Upper lobe of left lung (tissue), 6 donors: ENCODE results near the gene NCKIPSD. TPM values are rescaled to one million over a fixed set of nuclear protein-coding genes. Genes with fewer than 3 reads are reported as not detected.

Experiments
- ATAC-seq, 2 donors: fragments of 200-7000 bp; cut with Tn5 transposase; one replicate each; pipeline ENCODE4 v1.9.1; 2022; ENCODE audit warnings: mild to moderate bottlenecking in 2 of 2, moderate library complexity in 2 of 2; ENCODE audit not compliant: low FRiP score in 2 of 2
- DNase-seq, 2 donors: peaks; one replicate each; pipeline ENCODE4 v3.0.0-alpha.2; 2019 to 2020
- H3K27ac ChIP-seq, 4 donors: fragments of 200-600 bp; sonication (generic); one replicate each; pipeline ENCODE4 v1.5.1; 2016 to 2019
- H3K27me3 ChIP-seq, 4 donors: fragments of 200-600 bp; sonication (generic); one replicate each; pipeline ENCODE4 v1.5.1; 2017 to 2019
- H3K36me3 ChIP-seq, 4 donors: fragments of 200-600 bp; sonication (generic); one replicate each; pipeline ENCODE4 v1.5.1; 2016 to 2019
- H3K4me1 ChIP-seq, 4 donors: fragments of 200-600 bp; sonication (generic); one replicate each; pipeline ENCODE4 v1.5.1; 2018 to 2019
- H3K4me3 ChIP-seq, 4 donors: fragments of 200-600 bp; sonication (generic); one replicate each; pipeline ENCODE4 v1.5.1; 2017 to 2019; ENCODE audit warnings: mild to moderate bottlenecking in 2 of 4, moderate library complexity in 1 of 4
- H3K9me3 ChIP-seq, 4 donors: fragments of 200-600 bp; sonication (generic); one replicate each; pipeline ENCODE4 v1.5.1; 2018 to 2019
- EP300 ChIP-seq, 4 donors: sonication (generic); formaldehyde crosslinking; IDR thresholded peaks; one replicate each; pipeline ENCODE4 v1.5.1; 2017; ENCODE audit warnings: antibody characterized with exemption in 4 of 4, control low read depth in 2 of 4
- POLR2A ChIP-seq, 4 donors: fragments of 450-650 bp; IDR thresholded peaks; one replicate each; pipeline ENCODE4 v1.5.1; 2016 to 2017; ENCODE audit warnings: antibody characterized with exemption in 4 of 4, mild to moderate bottlenecking in 2 of 4
- POLR2AphosphoS5 ChIP-seq, 2 donors: sonication (generic); formaldehyde crosslinking; IDR thresholded peaks; one replicate each; pipeline ENCODE4 v1.5.1; 2017; ENCODE audit warnings: antibody characterized with exemption in 2 of 2
- WGBS, 2 donors: methylation state at CpG; one replicate each; pipeline ENCODE4 v1.1.5; 2017 to 2018; 5-methylcytosine and 5-hydroxymethylcytosine counted together
- total RNA-seq, 6 donors: library from RNA; depleted of rRNA in 4 of 6; stranded (reverse); fragments of >200 nt in 4 of 6; gene quantifications; one replicate each; pipeline versions ENCODE4 v1.1.0 to v1.2.1, GENCODE V29; 2016 to 2021
- TF ChIP-seq, protein P1 (sequence below), 6 experiments: fragments of 450-650 bp in 4 of 6; fragments of 200-600 bp in 2 of 6; sonication (generic) in 2 of 6; IDR thresholded peaks; one replicate each; pipeline ENCODE4 v1.5.1; 2016 to 2019; ENCODE audit warnings: antibody characterized with exemption in 6 of 6
- donor health status: DM: no; HTN: no; CAD: no; lungs with moderate emphysema.
- donor health status: DM: no; HTN: yes; CAD: no; lungs with severe emphysema.

The NCKIPSD gene
- total RNA-seq, 6 donors from 2014 or later: 17.8 to 55.5 (median 21.8) TPM

DNA sequence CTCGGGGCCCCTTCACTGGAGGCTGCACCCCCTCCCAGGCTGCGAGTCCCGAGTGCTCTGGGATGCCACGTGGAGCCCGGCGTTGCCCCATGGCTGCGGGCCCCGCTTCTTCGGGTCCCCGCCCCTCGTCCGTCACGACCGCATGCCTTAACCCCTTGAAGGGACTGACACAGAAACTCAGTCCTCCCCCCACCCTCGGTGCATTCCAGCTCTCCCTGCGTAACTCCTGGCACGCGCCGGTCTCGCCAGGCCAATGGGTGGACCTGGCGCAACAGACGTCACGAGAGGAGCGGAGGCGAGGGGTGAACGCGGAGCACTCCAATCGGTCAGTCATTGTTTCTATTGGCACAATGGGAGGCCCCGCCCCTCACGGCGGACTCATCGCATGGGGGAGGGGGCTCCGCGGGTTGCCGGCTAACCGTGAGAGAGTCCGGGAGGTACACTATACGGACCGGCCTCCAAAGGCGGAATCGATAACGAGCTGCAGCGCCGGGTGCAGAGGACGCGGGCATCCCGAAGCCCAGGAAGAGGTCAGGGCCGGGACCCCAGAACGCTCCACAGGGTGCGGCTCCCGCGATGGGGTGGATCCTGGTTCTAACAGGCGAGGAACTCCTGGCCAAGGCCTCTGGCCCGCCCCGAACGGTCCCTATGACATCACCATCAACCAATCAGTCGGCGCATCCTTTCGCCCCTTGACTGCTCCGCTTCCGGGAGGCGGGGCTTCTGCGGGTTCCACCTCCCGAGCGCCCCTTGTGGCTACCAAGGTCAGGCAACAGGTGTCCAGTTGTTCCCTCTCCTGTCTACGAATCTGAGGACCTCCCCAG is 22.0 kb downstream of the NCKIPSD start:
- Histone ChIP-seq H3K9me3 (no peaks in the 10 kb centered on the region), H3K27me3 (peaks cover 0 to 33% (median 8%) of the 10 kb centered on the region in 4 donors), H3K36me3 (no peaks in the 10 kb centered on the region), H3K4me1 (peaks cover 20 to 37% (median 29%) of the 10 kb centered on the region in 4 donors), H3K27ac (peak overlapping the region in 3 of 4 donors; percentile 30 to 75 (median 58)), H3K4me3 (peak overlapping the region; percentile 20 to 55 (median 48))
- DNase-seq (peak; percentile 91 to 92), ATAC-seq (peak; percentile 89 to 92)
- 0 to 2% methylated on average over 9 to 51 of the region's 66 CpGs for WGBS, 2 donors
- TF ChIP-seq POLR2A (IDR thresholded peaks at IDR 0.05) (peak in 3 of 4 donors; percentile 28 to 60 (median 36)), POLR2AphosphoS5 (IDR thresholded peaks at IDR 0.05) (peak in 1 of 2 donors; percentile 55), EP300 (IDR thresholded peaks at IDR 0.05) (no peak)
- TF ChIP-seq, protein P1, sequence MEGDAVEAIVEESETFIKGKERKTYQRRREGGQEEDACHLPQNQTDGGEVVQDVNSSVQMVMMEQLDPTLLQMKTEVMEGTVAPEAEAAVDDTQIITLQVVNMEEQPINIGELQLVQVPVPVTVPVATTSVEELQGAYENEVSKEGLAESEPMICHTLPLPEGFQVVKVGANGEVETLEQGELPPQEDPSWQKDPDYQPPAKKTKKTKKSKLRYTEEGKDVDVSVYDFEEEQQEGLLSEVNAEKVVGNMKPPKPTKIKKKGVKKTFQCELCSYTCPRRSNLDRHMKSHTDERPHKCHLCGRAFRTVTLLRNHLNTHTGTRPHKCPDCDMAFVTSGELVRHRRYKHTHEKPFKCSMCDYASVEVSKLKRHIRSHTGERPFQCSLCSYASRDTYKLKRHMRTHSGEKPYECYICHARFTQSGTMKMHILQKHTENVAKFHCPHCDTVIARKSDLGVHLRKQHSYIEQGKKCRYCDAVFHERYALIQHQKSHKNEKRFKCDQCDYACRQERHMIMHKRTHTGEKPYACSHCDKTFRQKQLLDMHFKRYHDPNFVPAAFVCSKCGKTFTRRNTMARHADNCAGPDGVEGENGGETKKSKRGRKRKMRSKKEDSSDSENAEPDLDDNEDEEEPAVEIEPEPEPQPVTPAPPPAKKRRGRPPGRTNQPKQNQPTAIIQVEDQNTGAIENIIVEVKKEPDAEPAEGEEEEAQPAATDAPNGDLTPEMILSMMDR (IDR thresholded peaks at IDR 0.05): peak; percentile 56 to 76 (median 61)

DNA sequence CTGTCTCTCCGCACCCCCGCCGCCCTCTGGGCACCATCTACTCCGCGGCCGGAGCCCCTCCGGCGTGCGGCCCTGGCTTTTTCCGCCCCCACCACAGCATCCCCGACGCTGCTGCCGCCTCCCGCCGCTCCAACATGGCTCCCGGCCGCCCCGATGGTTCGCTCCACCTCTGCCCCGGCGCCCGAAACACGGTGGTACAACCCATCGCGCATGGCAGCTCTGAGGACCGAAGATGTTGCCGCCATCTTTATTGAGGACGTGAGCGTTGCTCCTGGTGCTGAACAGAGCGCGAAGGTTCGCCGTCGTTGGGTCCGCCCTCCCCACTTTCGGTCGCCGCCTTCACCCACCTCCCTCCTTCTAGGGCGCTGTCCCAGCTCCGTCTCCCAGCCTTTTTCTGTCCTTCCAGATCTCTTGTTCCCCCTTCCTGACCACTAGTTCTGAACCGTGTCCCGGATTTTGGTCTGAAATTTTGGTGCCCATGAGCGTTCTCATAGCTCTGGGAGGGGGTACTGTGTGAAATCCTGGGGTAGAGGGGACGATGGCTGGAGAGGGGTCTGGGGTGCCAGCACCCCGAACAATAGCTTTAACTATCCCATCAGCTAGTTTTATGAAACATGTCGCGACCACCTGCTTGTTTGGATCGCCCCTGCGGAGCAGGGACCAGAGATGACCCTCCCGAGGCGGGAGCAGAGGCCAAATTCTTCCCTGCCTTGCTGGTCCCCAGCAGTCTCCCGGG is 22.8 kb downstream of the NCKIPSD start, which contains the start of gene CELSR3:
Gene CELSR3, minus strand, starts transcription at position 134 of the 736 bp plus-strand sequence. CDS start 252 bp downstream, outside the sequence.
- Histone ChIP-seq H3K27me3 (peaks cover 0 to 33% (median 8%) of the 10 kb centered on the region in 4 donors), H3K4me3 (peak within 1 kb of the TSS; percentile 20 to 55 (median 48)), H3K36me3 (no peaks in the 10 kb centered on the region), H3K27ac (peak within 1 kb of the TSS in 3 of 4 donors; percentile 30 to 75 (median 58)), H3K4me1 (peaks cover 20 to 37% (median 29%) of the 10 kb centered on the region in 4 donors), H3K9me3 (no peaks in the 10 kb centered on the region)
- 4 to 5% methylated on average over 15 to 42 of the region's 52 CpGs for WGBS, 2 donors
- DNase-seq: peak in 1 of 2 donors; percentile 87
- ATAC-seq: peak; percentile 52 to 72
- peak in 1 of 2 donors; percentile 12 for TF ChIP-seq POLR2AphosphoS5 (IDR thresholded peaks at IDR 0.05)
- TF ChIP-seq EP300 (IDR thresholded peaks at IDR 0.05): no peak

DNA sequence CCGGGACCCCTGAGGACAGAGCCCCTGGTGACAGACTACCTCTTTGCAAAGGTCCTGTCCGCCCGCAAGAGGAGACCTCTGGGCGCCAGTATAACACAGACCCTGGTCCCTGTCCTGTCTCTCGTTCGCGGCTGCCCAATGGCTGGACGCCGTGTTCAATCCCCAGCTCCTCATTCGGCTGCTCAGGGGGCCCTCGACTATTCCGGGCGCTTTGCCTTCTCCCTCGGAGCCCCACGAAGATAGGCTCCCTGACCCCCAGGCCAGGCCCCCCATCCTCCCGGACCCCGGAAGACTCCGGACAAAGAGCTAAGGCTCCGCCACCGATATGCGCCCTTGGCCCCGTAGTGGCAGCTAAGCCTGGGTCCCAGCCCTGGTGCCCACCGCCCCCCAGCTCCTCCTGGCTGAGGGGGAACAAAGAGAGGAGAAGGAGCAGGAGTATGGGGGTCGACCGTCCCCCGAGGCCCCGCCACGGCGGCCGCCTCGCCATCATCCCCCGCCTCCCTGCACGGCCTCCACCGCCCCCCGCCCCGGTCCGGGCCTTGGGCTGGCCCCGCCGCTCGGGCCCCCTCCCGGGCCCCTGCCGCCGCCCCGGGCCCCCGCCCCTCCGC is 23.5 kb downstream of the NCKIPSD start:
- H3K9me3 ChIP-seq: no peaks in the 10 kb centered on the region
- peaks cover 0 to 33% (median 8%) of the 10 kb centered on the region in 4 donors for H3K27me3 ChIP-seq
- WGBS, 2 donors: 5% methylated on average over 24 of the region's 46 CpGs; no CpG with 5 or more reads in 1 of the 2 donors
- H3K27ac ChIP-seq: peak overlapping the region in 1 of 4 donors; percentile 58
- ATAC-seq: no peak
- DNase-seq: no peak
- H3K36me3 ChIP-seq: no peaks in the 10 kb centered on the region
- TF ChIP-seq, protein P1 (IDR thresholded peaks at IDR 0.05): no peak
- TF ChIP-seq POLR2A (IDR thresholded peaks at IDR 0.05) (no peak), POLR2AphosphoS5 (IDR thresholded peaks at IDR 0.05) (no peak), EP300 (IDR thresholded peaks at IDR 0.05) (no peak)
- H3K4me3 ChIP-seq: peak overlapping the region in 3 of 4 donors; percentile 41 to 55 (median 54)
- H3K4me1 ChIP-seq: peaks cover 20 to 37% (median 29%) of the 10 kb centered on the region in 4 donors

DNA sequence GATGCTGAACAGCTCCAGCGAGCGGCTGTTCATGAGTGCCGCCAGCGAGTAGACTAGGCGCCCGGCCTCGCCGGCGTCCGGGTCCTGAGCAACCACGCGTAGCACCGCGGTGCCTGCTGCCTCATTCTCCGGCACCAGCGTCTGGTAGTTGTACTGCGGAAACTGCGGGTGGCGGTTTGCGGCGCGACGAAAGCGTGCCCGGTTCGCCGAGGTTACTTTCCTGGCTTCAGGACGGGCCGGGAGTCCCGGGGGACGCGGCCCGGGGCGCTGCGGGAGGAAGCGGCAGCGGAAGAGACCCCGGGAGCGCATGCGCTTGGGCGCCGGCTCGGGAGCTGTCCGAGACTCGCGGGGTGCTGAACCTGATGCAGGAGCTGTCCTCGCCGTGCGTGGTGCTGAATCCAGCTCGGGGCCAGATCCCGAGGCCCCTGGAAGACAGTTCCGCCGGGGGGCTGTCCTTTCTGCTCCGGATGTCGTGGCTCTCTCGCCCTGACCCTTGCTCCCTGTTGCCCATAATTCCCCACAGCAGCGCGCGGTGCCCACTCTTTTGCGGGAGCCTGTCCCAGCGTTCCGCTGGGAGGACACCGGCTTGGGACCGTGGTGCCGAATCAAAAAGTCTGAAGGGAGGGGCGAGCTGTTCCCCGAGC is 24.1 kb downstream of the NCKIPSD start:
- DNase-seq: peak; percentile 66 to 94
- Histone ChIP-seq H3K9me3 (no peaks in the 10 kb centered on the region), H3K27ac (no peak overlapping the region), H3K27me3 (peaks cover 0 to 33% (median 8%) of the 10 kb centered on the region in 4 donors), H3K36me3 (no peaks in the 10 kb centered on the region), H3K4me1 (peaks cover 20 to 43% (median 34%) of the 10 kb centered on the region in 4 donors), H3K4me3 (peak overlapping the region in 3 of 4 donors; percentile 21 to 55 (median 36))
- ATAC-seq: peak; percentile 56 to 58
- no peak for TF ChIP-seq POLR2A (IDR thresholded peaks at IDR 0.05)
- peak in 1 of 2 donors; percentile 43 for TF ChIP-seq POLR2AphosphoS5 (IDR thresholded peaks at IDR 0.05)
- TF ChIP-seq, protein P1 (IDR thresholded peaks at IDR 0.05): no peak
- WGBS, 2 donors: 9% methylated on average over 40 of the region's 67 CpGs; no CpG with 5 or more reads in 1 of the 2 donors
